Activated CD4-positive, alpha-beta T cell treated with anti-CD3 and anti-CD28 coated beads, Interleukin-2, amount 10 ng/mL, durations not matched to agents 7 days and 5 days (primary cell): ENCODE results near the gene TNFAIP8L1. TPM values are rescaled to one million over a fixed set of nuclear protein-coding genes. Genes with fewer than 3 reads are reported as not detected.

Source experiments
- total RNA-seq, 2 experiments: library from RNA; stranded (reverse); gene quantifications; one replicate each; pipeline ENCODE4 v1.2.3, GENCODE V29; 2021

The TNFAIP8L1 gene
- total RNA-seq, 2 experiments from 2014 or later: 19.6 to 21.9 TPM

Other genes starting within 250 kb of the TNFAIP8L1 start
- gene SH3GL1, start 239.0 kb upstream of the TNFAIP8L1 start, total RNA-seq: 10 to 100 TPM; 67.7 to 68.2 TPM
- gene CHAF1A, start 236.9 kb upstream of the TNFAIP8L1 start, total RNA-seq: 10 to 100 TPM; 77.1 to 83.7 TPM
- 10 to 100 TPM; 36.2 to 44.6 TPM for gene UBXN6, start 181.7 kb upstream of the TNFAIP8L1 start, total RNA-seq
- gene HDGFL2, start 167.2 kb upstream of the TNFAIP8L1 start, total RNA-seq: 10 to 100 TPM; 58.3 to 62.1 TPM
- not detected for gene PLIN4, start 121.0 kb upstream of the TNFAIP8L1 start, total RNA-seq
- not detected for gene PLIN5, start 104.3 kb upstream of the TNFAIP8L1 start, total RNA-seq
- gene LRG1, start 99.5 kb upstream of the TNFAIP8L1 start, total RNA-seq: under 1 TPM in 1 of 2 experiments, not detected in 1; 0.07 TPM
- not detected for gene SEMA6B, start 79.8 kb upstream of the TNFAIP8L1 start, total RNA-seq
- 10 to 100 TPM; 36.2 to 45.3 TPM for gene MYDGF, start 30.8 kb downstream of the TNFAIP8L1 start, total RNA-seq
- gene DPP9, start 84.3 kb downstream of the TNFAIP8L1 start, total RNA-seq: 10 to 100 TPM; 70.5 to 79.3 TPM
- 10 to 100 TPM; 11.9 TPM for gene FEM1A, start 152.2 kb downstream of the TNFAIP8L1 start, total RNA-seq
- 10 to 100 TPM; 18.6 to 19.2 TPM for gene TICAM1, start 192.2 kb downstream of the TNFAIP8L1 start, total RNA-seq
- gene PLIN3, start 228.2 kb downstream of the TNFAIP8L1 start, total RNA-seq: 10 to 100 TPM; 24.1 to 28.1 TPM